GM20431 (cell line): Measurements from ENCODE around the gene OR56A4.
"Not testable (repeated sequence)": the region's sequence is repeated elsewhere in the genome, so short reads cannot be mapped to it uniquely, and the experiment has no call there.

ENCODE experiments used
- in situ Hi-C: fragments of 300-500 bp; cut with MseI, MboI; formaldehyde crosslinking; loops from one replicate; pipeline ENCODE4 v1.15.0; 2020; ENCODE audit warnings: low sequenced_read_pairs; ENCODE audit not compliant: unreplicated experiment

Gene OR56A4

DNA sequence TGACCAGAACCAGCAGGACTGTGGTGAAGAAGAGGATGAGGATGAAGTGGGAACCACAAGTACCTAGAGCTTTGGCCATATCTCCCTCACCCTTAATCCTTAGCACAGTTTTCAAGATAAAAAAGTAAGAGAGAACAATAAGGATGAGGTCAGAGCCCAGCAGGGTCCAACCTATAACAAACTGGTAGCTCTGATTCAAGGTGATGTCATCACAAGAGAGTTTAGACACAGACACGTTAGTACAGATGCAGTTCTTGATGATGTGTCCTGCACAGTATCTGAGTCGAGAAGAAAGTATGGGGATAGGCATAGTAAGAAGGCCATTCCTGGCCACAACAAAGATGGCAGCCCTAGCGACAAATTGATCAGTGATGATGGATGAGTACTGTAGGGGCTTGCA is 39.0 kb downstream of the OR56A4 start:
- in situ Hi-C loops = no loop called here

DNA sequence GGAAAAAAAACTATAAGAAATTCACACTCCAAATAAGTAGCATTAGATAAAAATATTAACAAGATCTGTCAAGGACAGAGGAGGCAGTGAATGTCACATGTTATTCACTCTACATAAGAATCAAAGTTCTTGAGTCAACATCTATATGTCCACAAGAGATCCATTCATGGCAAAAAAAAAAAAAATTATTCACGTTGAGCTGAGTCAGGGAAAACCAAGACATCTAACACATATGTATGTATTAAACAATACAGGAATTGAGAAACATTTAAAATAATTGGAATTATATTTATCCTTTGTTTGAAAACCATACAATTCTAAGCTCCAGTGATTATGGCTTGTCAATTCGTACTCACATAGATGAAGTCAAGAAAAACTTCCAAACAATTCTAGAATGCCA is 39.8 kb downstream of the OR56A4 start:
- in situ Hi-C loops = no loop called here

DNA sequence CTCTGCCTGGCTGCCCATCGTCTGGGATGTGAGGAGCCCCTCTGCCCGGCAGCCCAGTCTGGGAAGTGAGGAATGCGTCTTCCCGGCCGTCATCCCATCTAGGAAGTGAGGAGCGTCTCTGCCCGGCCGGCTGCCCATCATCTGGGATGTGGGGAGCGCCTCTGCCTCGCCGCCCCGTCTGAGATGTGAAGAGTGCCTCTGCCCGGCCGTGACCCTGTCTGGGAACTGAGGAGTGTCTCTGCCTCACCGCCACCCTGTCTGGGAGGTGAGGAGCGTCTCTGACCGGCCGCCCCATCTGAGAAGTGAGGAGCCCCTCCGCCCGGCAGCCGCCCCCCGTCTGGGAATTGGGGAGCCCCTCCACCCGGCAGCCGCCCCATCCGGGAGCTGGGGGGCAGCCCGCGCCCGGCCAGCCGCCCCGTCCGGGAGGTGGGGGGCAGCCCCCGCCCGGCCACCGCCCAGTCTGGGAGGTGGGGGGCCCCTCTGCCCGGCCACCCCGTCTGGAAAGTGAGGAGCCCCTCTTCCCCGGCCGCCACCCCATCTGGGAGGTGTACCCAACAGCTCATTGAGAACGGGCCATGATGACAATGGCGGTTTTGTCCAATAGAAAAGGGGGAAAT is 45.9 kb downstream of the OR56A4 start:
- in situ Hi-C loops = not testable (repeated sequence)

DNA sequence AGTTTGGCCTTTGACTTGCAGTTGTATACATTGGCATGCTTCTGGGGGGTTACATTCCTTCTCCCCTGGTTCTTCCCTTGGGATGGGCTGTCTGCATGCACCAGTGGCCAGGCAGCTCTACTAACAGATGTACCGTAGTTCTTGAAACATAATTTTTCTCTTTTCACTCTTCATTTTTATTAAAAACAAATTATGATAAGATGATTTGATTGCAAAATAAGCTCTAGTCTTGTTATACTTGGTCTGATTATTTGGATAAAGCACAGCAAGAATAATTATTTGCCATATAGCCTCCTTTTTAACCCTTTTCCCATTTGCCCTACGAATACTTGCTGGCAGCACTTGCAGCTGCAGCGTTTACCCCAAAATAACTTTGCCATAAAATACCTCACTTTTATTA is 51.2 kb downstream of the OR56A4 start:
- in situ Hi-C loops = no loop called here
